K562 (cell line): ENCODE measurements around the gene ACBD6.

Source experiments
- DPF2 ChIP-seq: fragments of 450-650 bp; IDR thresholded peaks from 2 replicates; pipeline ENCODE4 v1.6.1; 2016
- EZH2 ChIP-seq: IDR thresholded peaks from 2 replicates; pipeline ENCODE4 v1.6.1; 2012; ENCODE audit warnings: low read depth, mild to moderate bottlenecking, inconsistent platforms, low read length, borderline replicate concordance
- GTF3C2 ChIP-seq: IDR thresholded peaks from 3 replicates; pipeline ENCODE4 v1.6.1; 2011; ENCODE audit warnings: borderline replicate concordance, mild to moderate bottlenecking, moderate library complexity; ENCODE audit not compliant: insufficient read length; ENCODE audit errors: extremely low read depth
- JUND ChIP-seq, 2 experiments: IDR thresholded peaks; 2 replicates in 1 of 2; 3 replicates in 1 of 2; pipeline ENCODE4 v1.6.1; 2011; ENCODE audit warnings: borderline replicate concordance in 2 of 2, low read depth in 2 of 2, low read length in 2 of 2, improper control_type of control experiment in 1 of 2, missing biosample characterization in 1 of 2, missing genetic modification characterization in 1 of 2, missing genetic modification reagents in 1 of 2
- MYC ChIP-seq, 2 experiments: fragments of 250-450 bp in 1 of 2; sonication (Bioruptor Pico) in 1 of 2; IDR thresholded peaks; 2 replicates each; pipeline versions ENCODE4 v1.5.1 to v1.6.1; 2012 to 2021; ENCODE audit warnings: low read depth in 2 of 2, borderline replicate concordance in 1 of 2, improper control_type of control experiment in 1 of 2, low read length in 1 of 2, mild to moderate bottlenecking in 1 of 2, moderate library complexity in 1 of 2
- NFE2 ChIP-seq: IDR thresholded peaks from 2 replicates; pipeline ENCODE4 v1.6.1; 2014; ENCODE audit warnings: antibody characterized with exemption, low read depth
- PHTF2 ChIP-seq: fragments of 250-450 bp; sonication (Bioruptor Pico); IDR thresholded peaks from 2 replicates; pipeline ENCODE4 v1.5.0; 2021; ENCODE audit warnings: mild to moderate bottlenecking
- SRSF1 ChIP-seq: fragments of 200-400 bp; formaldehyde crosslinking; IDR thresholded peaks from 2 replicates; pipeline ENCODE4 v1.6.1; 2017; ENCODE audit warnings: mild to moderate bottlenecking, low read depth, low read length, moderate library complexity
- THRA ChIP-seq: fragments of 450-650 bp; IDR thresholded peaks from 2 replicates; pipeline ENCODE4 v1.6.1; 2017; ENCODE audit warnings: mild to moderate bottlenecking, moderate library complexity
- ZBTB2 ChIP-seq: fragments of 450-650 bp; IDR thresholded peaks from 2 replicates; pipeline ENCODE4 v1.6.1; 2016; ENCODE audit warnings: antibody characterized with exemption

- TF ChIP-seq PHTF2 (CRISPR knock-in tag) (no peak), DPF2 (no peak), SRSF1 (no peak), NFE2 (no peak), EZH2 (no peak), THRA (no peak), ZBTB2 (no peak), GTF3C2 (no peak), MYC (IDR thresholded peaks at IDR 0.05; ENCODE audit: low read depth, low read length) (no peak), MYC (CRISPR knock-in tag; IDR thresholded peaks at IDR 0.05; ENCODE audit: borderline replicate concordance, low read depth) (no peak), JUND (IDR thresholded peaks at IDR 0.05; ENCODE audit: borderline replicate concordance, low read depth, low read length) (no peak), JUND (tag; IDR thresholded peaks at IDR 0.05; ENCODE audit: borderline replicate concordance, low read depth, low read length) (no peak)
Observed at GRCh38 chr1:180550241-180550640, 47.9 kb upstream of the ACBD6 start.
